ENCODE measurements around the gene TUSC2.
"Not testable (repeated sequence)": the region's sequence is repeated elsewhere in the genome, so short reads cannot be mapped to it uniquely, and the experiment has no call there.

Gene TUSC2

GRCh38 chr3:50317300-50317699 lies 10.7 kb downstream of the TUSC2 start:
- DNase-seq (ENCODE audit: low read depth) = no peak

- DNase-seq (ENCODE audit: low read depth) = no peak
Observed at GRCh38 chr3:50316657-50317242, 11.3 kb downstream of the TUSC2 start.

GRCh38 chr3:50314816-50315215 lies 13.2 kb downstream of the TUSC2 start:
- no peak for DNase-seq (ENCODE audit: low read depth)

- no peak for DNase-seq (ENCODE audit: low read depth)
Observed at GRCh38 chr3:50314342-50314741, 13.7 kb downstream of the TUSC2 start.

GRCh38 chr3:50312041-50312440 lies 16.0 kb downstream of the TUSC2 start:
- not testable (repeated sequence) for DNase-seq (ENCODE audit: low read depth)

GRCh38 chr3:50304601-50305000 lies 23.4 kb downstream of the TUSC2 start:
- no peak for DNase-seq (ENCODE audit: low read depth)

- DNase-seq (ENCODE audit: low read depth) = no peak
Observed at GRCh38 chr3:50303013-50303815, 24.8 kb downstream of the TUSC2 start, which contains the start of gene HYAL1. TSS of gene HYAL1 (minus strand) at chr3:50303574. CDS start at chr3:50302956, 618 bp downstream.

GRCh38 chr3:50302095-50303012 lies 25.7 kb downstream of the TUSC2 start:
- no peak for DNase-seq (ENCODE audit: low read depth)

GRCh38 chr3:50300681-50301254 lies 27.3 kb downstream of the TUSC2 start:
- no peak for DNase-seq (ENCODE audit: low read depth)

GRCh38 chr3:50299929-50300680 lies 27.9 kb downstream of the TUSC2 start:
- DNase-seq (ENCODE audit: low read depth) = peak; percentile 43

- DNase-seq (ENCODE audit: low read depth) = no peak
Observed at GRCh38 chr3:50299638-50299928, 28.4 kb downstream of the TUSC2 start.

GRCh38 chr3:50298836-50299637 lies 29.0 kb downstream of the TUSC2 start, which contains the start of the genes HYAL3 and NAA80:
TSS of gene HYAL3 (minus strand) at chr3:50299405. CDS start at chr3:50295602, 3,803 bp downstream.
TSS of gene NAA80 (minus strand) at chr3:50299405. CDS start at chr3:50297463, 1,942 bp downstream.
- peak; percentile 90 for DNase-seq (ENCODE audit: low read depth)

- no peak for DNase-seq (ENCODE audit: low read depth)
Observed at GRCh38 chr3:50297896-50298725, 29.9 kb downstream of the TUSC2 start.

- DNase-seq (ENCODE audit: low read depth) = no peak
Observed at GRCh38 chr3:50297384-50297775, 30.6 kb downstream of the TUSC2 start.

GRCh38 chr3:50296721-50297383 lies 31.2 kb downstream of the TUSC2 start:
- DNase-seq (ENCODE audit: low read depth) = no peak

GRCh38 chr3:50295553-50296431 lies 32.2 kb downstream of the TUSC2 start:
- DNase-seq (ENCODE audit: low read depth) = no peak

- DNase-seq (ENCODE audit: low read depth) = no peak
Observed at GRCh38 chr3:50294492-50295403, 33.3 kb downstream of the TUSC2 start.

Data from GM04503 (cell line).